ENCODE results near the gene RIBC2. TPM values are rescaled to one million over a fixed set of nuclear protein-coding genes. Genes with fewer than 3 reads are reported as not detected.
"Not testable (repeated sequence)": the region's sequence is repeated elsewhere in the genome, so short reads cannot be mapped to it uniquely, and the experiment has no call there.

The RIBC2 gene
- total and polyA plus RNA-seq, 2 donors, result 0.66 to 2.2 TPM

GRCh38 chr22:45456811-45457210 lies 43.3 kb downstream of the RIBC2 start:
- peaks cover 0 to 2% of the 10 kb centered on the region in 2 donors for H3K27me3 ChIP-seq (ENCODE audit: control insufficient read depth in 2 of 2, insufficient read depth in 1 of 2, low read length in 1 of 2)
- no peak overlapping the region for H3K27ac ChIP-seq (ENCODE audit: low read depth in 1 of 2, low read length in 1 of 2)
- DNase-seq (ENCODE audit: low read depth in 6 of 9, low spot score in 9 of 9), result no peak
- H3K9me3 ChIP-seq (ENCODE audit: control insufficient read depth in 2 of 2, insufficient read depth in 1 of 2, low read length in 1 of 2), result no peaks in the 10 kb centered on the region
- no peaks in the 10 kb centered on the region for H3K36me3 ChIP-seq (ENCODE audit: control insufficient read depth in 2 of 2, insufficient read depth in 2 of 2, low read length in 1 of 2)
- WGBS, result 84% methylated on average over 8 of the region's 8 CpGs
- H3K4me3 ChIP-seq (ENCODE audit: low read length in 2 of 2), result no peak overlapping the region
- no peaks in the 10 kb centered on the region for H3K4me1 ChIP-seq (ENCODE audit: control insufficient read depth in 2 of 2, insufficient read depth in 2 of 2, low read length in 2 of 2)

GRCh38 chr22:45458532-45458931 lies 45.0 kb downstream of the RIBC2 start:
- Histone ChIP-seq H3K9me3 (ENCODE audit: control insufficient read depth in 2 of 2, insufficient read depth in 1 of 2, low read length in 1 of 2) (no peaks in the 10 kb centered on the region), H3K27ac (ENCODE audit: low read depth in 1 of 2, low read length in 1 of 2) (no peak overlapping the region), H3K27me3 (ENCODE audit: control insufficient read depth in 2 of 2, insufficient read depth in 1 of 2, low read length in 1 of 2) (no peaks in the 10 kb centered on the region), H3K4me1 (ENCODE audit: control insufficient read depth in 2 of 2, insufficient read depth in 2 of 2, low read length in 2 of 2) (no peaks in the 10 kb centered on the region), H3K36me3 (ENCODE audit: control insufficient read depth in 2 of 2, insufficient read depth in 2 of 2, low read length in 1 of 2) (no peaks in the 10 kb centered on the region), H3K4me3 (ENCODE audit: low read length in 2 of 2) (no peak overlapping the region)
- no peak for DNase-seq (ENCODE audit: low read depth in 6 of 9, low spot score in 9 of 9)
- WGBS, result 97% methylated on average over 13 of the region's 13 CpGs

- Histone ChIP-seq H3K4me1 (ENCODE audit: control insufficient read depth in 2 of 2, insufficient read depth in 2 of 2, low read length in 2 of 2) (no peaks in the 10 kb centered on the region), H3K27me3 (ENCODE audit: control insufficient read depth in 2 of 2, insufficient read depth in 1 of 2, low read length in 1 of 2) (no peaks in the 10 kb centered on the region), H3K36me3 (ENCODE audit: control insufficient read depth in 2 of 2, insufficient read depth in 2 of 2, low read length in 1 of 2) (no peaks in the 10 kb centered on the region), H3K9me3 (ENCODE audit: control insufficient read depth in 2 of 2, insufficient read depth in 1 of 2, low read length in 1 of 2) (no peaks in the 10 kb centered on the region), H3K4me3 (ENCODE audit: low read length in 2 of 2) (no peak overlapping the region), H3K27ac (ENCODE audit: low read depth in 1 of 2, low read length in 1 of 2) (no peak overlapping the region)
- 96% methylated on average over 8 of the region's 8 CpGs for WGBS
- DNase-seq (ENCODE audit: low read depth in 6 of 9, low spot score in 9 of 9), result no peak
These were observed 45.7 kb downstream of the RIBC2 start for GRCh38 chr22:45459235-45459634.

- 89% methylated on average over 14 of the region's 14 CpGs for WGBS
- no peak for DNase-seq (ENCODE audit: low read depth in 6 of 9, low spot score in 9 of 9)
- no peaks in the 10 kb centered on the region for H3K4me1 ChIP-seq (ENCODE audit: control insufficient read depth in 2 of 2, insufficient read depth in 2 of 2, low read length in 2 of 2)
- H3K4me3 ChIP-seq (ENCODE audit: low read length in 2 of 2), result no peak overlapping the region
- no peak overlapping the region for H3K27ac ChIP-seq (ENCODE audit: low read depth in 1 of 2, low read length in 1 of 2)
- no peaks in the 10 kb centered on the region for H3K9me3 ChIP-seq (ENCODE audit: control insufficient read depth in 2 of 2, insufficient read depth in 1 of 2, low read length in 1 of 2)
- no peaks in the 10 kb centered on the region for H3K27me3 ChIP-seq (ENCODE audit: control insufficient read depth in 2 of 2, insufficient read depth in 1 of 2, low read length in 1 of 2)
- H3K36me3 ChIP-seq (ENCODE audit: control insufficient read depth in 2 of 2, insufficient read depth in 2 of 2, low read length in 1 of 2), result no peaks in the 10 kb centered on the region
These were observed 47.0 kb downstream of the RIBC2 start for GRCh38 chr22:45460288-45461109.

- DNase-seq (ENCODE audit: low read depth in 6 of 9, low spot score in 9 of 9), result peak in 1 of 9 donors; percentile 38
- H3K27me3 ChIP-seq (ENCODE audit: control insufficient read depth in 2 of 2, insufficient read depth in 1 of 2, low read length in 1 of 2), result no peaks in the 10 kb centered on the region
- H3K4me3 ChIP-seq (ENCODE audit: low read length in 2 of 2), result no peak overlapping the region
- H3K9me3 ChIP-seq (ENCODE audit: control insufficient read depth in 2 of 2, insufficient read depth in 1 of 2, low read length in 1 of 2), result no peaks in the 10 kb centered on the region
- H3K4me1 ChIP-seq (ENCODE audit: control insufficient read depth in 2 of 2, insufficient read depth in 2 of 2, low read length in 2 of 2), result no peaks in the 10 kb centered on the region
- no peaks in the 10 kb centered on the region for H3K36me3 ChIP-seq (ENCODE audit: control insufficient read depth in 2 of 2, insufficient read depth in 2 of 2, low read length in 1 of 2)
- 88% methylated on average over 6 of the region's 6 CpGs for WGBS
- H3K27ac ChIP-seq (ENCODE audit: low read depth in 1 of 2, low read length in 1 of 2), result no peak overlapping the region
These were observed 48.7 kb downstream of the RIBC2 start for GRCh38 chr22:45462034-45462655.

- H3K27me3 ChIP-seq (ENCODE audit: control insufficient read depth in 2 of 2, insufficient read depth in 1 of 2, low read length in 1 of 2); DNase-seq (ENCODE audit: low read depth in 6 of 9, low spot score in 9 of 9); H3K4me3 ChIP-seq (ENCODE audit: low read length in 2 of 2); H3K4me1 ChIP-seq (ENCODE audit: control insufficient read depth in 2 of 2, insufficient read depth in 2 of 2, low read length in 2 of 2); H3K36me3 ChIP-seq (ENCODE audit: control insufficient read depth in 2 of 2, insufficient read depth in 2 of 2, low read length in 1 of 2); H3K9me3 ChIP-seq (ENCODE audit: control insufficient read depth in 2 of 2, insufficient read depth in 1 of 2, low read length in 1 of 2); H3K27ac ChIP-seq (ENCODE audit: low read depth in 1 of 2, low read length in 1 of 2): not testable (repeated sequence)
- 95% methylated on average over 3 of the region's 3 CpGs for WGBS
These were observed 50.2 kb downstream of the RIBC2 start for GRCh38 chr22:45463691-45464090.

GRCh38 chr22:45465633-45466032 lies 52.1 kb downstream of the RIBC2 start:
- Histone ChIP-seq H3K36me3 (ENCODE audit: control insufficient read depth in 2 of 2, insufficient read depth in 2 of 2, low read length in 1 of 2) (no peaks in the 10 kb centered on the region), H3K27ac (ENCODE audit: low read depth in 1 of 2, low read length in 1 of 2) (no peak overlapping the region), H3K4me1 (ENCODE audit: control insufficient read depth in 2 of 2, insufficient read depth in 2 of 2, low read length in 2 of 2) (no peaks in the 10 kb centered on the region), H3K4me3 (ENCODE audit: low read length in 2 of 2) (no peak overlapping the region), H3K9me3 (ENCODE audit: control insufficient read depth in 2 of 2, insufficient read depth in 1 of 2, low read length in 1 of 2) (no peaks in the 10 kb centered on the region), H3K27me3 (ENCODE audit: control insufficient read depth in 2 of 2, insufficient read depth in 1 of 2, low read length in 1 of 2) (no peaks in the 10 kb centered on the region)
- no peak for DNase-seq (ENCODE audit: low read depth in 6 of 9, low spot score in 9 of 9)
- WGBS, result 94% methylated on average over 3 of the region's 3 CpGs

- H3K27me3 ChIP-seq (ENCODE audit: control insufficient read depth in 2 of 2, insufficient read depth in 1 of 2, low read length in 1 of 2), result no peaks in the 10 kb centered on the region
- no peaks in the 10 kb centered on the region for H3K36me3 ChIP-seq (ENCODE audit: control insufficient read depth in 2 of 2, insufficient read depth in 2 of 2, low read length in 1 of 2)
- H3K9me3 ChIP-seq (ENCODE audit: control insufficient read depth in 2 of 2, insufficient read depth in 1 of 2, low read length in 1 of 2), result no peaks in the 10 kb centered on the region
- 83% methylated on average over 7 of the region's 7 CpGs for WGBS
- H3K27ac ChIP-seq (ENCODE audit: low read depth in 1 of 2, low read length in 1 of 2), result peak overlapping the region in 1 of 2 donors; percentile 31
- H3K4me3 ChIP-seq (ENCODE audit: low read length in 2 of 2), result no peak overlapping the region
- no peaks in the 10 kb centered on the region for H3K4me1 ChIP-seq (ENCODE audit: control insufficient read depth in 2 of 2, insufficient read depth in 2 of 2, low read length in 2 of 2)
- no peak for DNase-seq (ENCODE audit: low read depth in 6 of 9, low spot score in 9 of 9)
These were observed 55.4 kb downstream of the RIBC2 start for GRCh38 chr22:45468872-45469271.

GRCh38 chr22:45469281-45470073 lies 56.0 kb downstream of the RIBC2 start:
- Histone ChIP-seq H3K27ac (ENCODE audit: low read depth in 1 of 2, low read length in 1 of 2) (no peak overlapping the region), H3K4me1 (ENCODE audit: control insufficient read depth in 2 of 2, insufficient read depth in 2 of 2, low read length in 2 of 2) (no peaks in the 10 kb centered on the region)
- WGBS, result 90% methylated on average over 8 of the region's 8 CpGs

More at GRCh38 chr22:45469281-45470073, 56.0 kb downstream of the RIBC2 start:
- H3K9me3 ChIP-seq (ENCODE audit: control insufficient read depth in 2 of 2, insufficient read depth in 1 of 2, low read length in 1 of 2), result no peaks in the 10 kb centered on the region
- no peaks in the 10 kb centered on the region for H3K27me3 ChIP-seq (ENCODE audit: control insufficient read depth in 2 of 2, insufficient read depth in 1 of 2, low read length in 1 of 2)
- DNase-seq (ENCODE audit: low read depth in 6 of 9, low spot score in 9 of 9), result no peak
- H3K4me3 ChIP-seq (ENCODE audit: low read length in 2 of 2), result no peak overlapping the region
- no peaks in the 10 kb centered on the region for H3K36me3 ChIP-seq (ENCODE audit: control insufficient read depth in 2 of 2, insufficient read depth in 2 of 2, low read length in 1 of 2)
